ENCODE results near the gene SLC38A10.
"Not testable (repeated sequence)": the region's sequence is repeated elsewhere in the genome, so short reads cannot be mapped to it uniquely, and the experiment has no call there.

The SLC38A10 gene

GRCh38 chr17:81312624-81313325 is 17.7 kb upstream of the SLC38A10 start:
- DNase-seq = no peak

GRCh38 chr17:81311946-81312345 is 16.8 kb upstream of the SLC38A10 start:
- no peak for DNase-seq

- no peak for DNase-seq
These were observed 15.9 kb upstream of the SLC38A10 start for GRCh38 chr17:81310949-81311550.

DNA sequence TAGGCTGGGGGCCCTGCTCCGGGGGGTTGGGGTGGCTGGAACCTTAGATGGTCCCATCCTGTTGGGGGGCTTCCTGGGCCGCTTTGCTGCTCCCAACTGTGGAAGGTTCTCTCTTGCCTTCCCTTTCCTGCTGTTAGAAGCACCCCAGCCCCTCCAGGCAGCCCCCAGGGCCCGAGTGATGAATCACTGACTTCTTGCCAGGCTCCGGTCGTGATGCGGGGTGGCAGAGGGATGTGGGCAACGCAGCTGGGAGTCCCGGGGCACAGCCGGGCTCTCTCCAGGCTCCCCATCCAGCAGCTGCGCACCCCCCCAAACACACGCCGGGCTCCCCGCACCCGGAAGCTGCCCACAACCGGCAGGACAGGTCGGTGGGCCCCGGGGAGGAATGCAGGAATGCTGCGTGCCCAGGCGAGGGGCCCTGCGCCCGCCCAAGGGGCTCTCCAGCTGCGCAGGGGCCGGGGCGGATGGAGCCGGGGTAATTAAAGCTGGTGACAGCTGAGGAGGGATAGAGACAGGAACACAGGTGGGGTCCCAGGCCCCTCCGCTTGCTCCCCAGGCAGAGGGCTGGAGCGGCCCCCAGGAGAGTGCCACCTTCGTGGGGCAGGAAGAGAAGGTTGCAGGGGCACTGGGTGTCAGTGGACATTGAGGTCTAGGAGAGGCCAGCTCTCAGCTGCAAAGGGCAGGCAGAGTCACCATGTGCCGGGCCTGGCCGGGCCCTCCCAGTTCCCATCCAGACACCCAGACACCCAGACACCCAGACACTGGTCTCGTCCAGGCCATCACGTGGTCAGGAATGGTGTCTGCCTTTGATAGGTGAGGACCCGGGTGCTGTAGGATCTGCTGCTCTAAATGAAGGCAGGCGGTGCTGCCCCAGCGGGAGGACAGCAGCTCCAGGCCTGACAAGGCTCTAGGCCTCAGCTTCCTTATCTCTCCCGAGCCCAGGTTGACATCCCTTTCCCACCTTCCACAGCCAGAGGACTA is 15.0 kb upstream of the SLC38A10 start:
- no peak for DNase-seq

- peak; percentile 61 for DNase-seq
These were observed 14.2 kb upstream of the SLC38A10 start for GRCh38 chr17:81309140-81309858.

DNA sequence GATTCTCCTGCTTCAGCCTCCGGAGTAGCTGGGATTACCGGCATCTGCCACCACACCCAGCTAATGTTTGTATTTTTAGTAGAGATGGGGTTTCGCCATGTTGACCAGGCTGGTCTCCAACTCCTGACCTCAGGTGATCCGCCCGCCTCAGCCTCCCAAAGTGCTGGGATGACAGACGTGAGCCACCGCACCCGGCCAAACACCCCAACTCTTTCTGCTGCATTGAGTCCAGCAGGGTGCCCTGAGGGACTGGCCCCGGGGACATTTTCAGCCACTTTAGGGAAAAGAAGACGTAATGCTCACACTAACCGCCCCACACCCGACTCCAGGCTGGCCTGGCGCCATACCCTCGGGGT is 13.7 kb upstream of the SLC38A10 start:
- DNase-seq = not testable (repeated sequence)

DNA sequence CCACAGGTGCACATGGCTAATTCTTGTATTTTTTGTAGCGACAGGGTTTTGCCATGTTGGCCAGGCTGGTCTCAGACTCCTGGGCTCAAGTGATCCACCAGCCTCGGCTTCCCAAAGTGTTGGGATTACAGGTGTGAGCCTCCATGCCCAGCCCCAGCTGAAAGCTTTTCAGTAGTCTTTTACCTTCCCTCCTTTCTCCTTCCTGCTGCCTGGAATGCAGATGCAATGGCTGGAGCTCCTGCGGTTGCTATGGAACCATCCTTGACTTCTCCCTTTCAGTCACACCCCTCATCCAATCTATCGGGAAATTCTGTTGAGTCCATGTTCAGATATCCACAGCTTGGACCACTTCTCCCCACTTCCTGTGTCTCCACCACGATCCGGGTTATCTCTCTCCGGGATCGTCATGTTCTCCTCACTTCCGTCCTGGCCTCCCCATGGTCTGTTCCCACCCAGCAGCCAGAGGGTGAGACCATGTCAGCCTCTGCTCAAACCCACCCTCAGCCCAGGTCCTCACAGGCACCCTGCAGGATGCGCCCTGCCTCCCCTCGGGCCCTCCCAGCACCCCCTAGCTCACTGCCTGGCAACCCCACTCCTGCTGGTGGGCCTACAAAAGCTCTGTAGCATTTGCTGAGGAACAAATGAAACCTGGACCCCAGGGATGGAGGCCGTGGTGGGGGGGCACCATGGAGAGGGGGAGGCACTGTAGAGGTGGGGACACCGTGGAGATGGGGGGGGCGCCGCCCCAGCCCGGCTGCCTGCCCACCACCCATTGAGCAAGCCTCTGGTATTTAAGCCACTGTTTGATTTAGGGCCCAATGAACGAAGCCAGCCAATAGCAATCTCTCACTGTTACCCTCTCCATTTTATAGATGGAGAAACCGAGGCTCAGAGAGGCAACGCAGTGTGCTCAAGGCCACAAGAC is 12.8 kb upstream of the SLC38A10 start:
- no peak for DNase-seq

DNA sequence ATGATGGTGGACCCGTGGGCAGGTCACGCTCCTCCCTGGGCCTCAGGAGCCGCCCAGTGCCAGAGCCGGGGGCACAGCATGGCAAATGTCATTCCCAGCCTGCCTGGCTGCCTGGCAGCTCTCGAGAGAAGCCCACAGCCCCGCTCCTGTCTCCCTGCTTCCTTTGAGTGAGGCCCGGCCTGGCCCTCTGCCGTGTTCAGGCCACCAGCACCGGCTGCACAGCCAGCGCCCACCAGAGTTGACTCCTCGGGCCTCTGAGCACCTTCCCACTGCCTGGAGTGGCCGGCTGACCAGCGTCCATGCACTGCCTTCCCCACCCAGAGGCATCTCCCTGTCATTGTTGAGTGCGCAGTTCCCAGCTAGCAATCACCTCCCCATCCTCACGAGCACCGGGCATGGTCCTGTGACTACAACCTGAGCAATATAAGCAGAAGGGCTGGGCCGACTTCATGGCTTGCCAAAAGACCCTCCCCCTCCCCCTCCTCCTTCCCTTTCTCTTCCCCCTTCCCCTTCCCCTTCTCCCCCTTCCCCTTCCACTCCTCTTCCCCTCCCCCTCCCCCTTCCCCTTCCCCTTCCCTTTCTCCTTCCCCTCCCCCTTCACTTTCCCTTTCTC is 11.9 kb upstream of the SLC38A10 start:
- DNase-seq = no peak

DNA sequence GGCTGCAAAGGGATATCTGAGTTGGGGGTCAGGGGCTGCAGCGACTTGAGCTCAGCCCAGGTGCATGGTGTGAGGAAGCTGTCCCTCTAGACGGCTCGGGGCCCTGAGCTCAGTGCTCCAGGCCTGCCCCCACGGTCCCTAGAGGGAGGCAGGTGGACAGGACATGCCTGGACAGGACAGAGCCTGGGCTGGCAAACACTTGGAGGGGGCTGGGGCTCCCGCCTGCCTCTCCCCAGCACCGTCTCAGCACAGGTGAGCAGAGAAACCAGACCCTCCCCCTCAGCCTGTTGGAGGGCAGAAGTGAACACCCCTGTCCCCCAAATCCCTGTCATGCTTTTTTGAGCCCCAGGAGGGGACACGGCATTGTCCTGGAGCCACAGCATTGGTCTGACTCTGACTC is 11.4 kb upstream of the SLC38A10 start:
- DNase-seq = no peak

DNA sequence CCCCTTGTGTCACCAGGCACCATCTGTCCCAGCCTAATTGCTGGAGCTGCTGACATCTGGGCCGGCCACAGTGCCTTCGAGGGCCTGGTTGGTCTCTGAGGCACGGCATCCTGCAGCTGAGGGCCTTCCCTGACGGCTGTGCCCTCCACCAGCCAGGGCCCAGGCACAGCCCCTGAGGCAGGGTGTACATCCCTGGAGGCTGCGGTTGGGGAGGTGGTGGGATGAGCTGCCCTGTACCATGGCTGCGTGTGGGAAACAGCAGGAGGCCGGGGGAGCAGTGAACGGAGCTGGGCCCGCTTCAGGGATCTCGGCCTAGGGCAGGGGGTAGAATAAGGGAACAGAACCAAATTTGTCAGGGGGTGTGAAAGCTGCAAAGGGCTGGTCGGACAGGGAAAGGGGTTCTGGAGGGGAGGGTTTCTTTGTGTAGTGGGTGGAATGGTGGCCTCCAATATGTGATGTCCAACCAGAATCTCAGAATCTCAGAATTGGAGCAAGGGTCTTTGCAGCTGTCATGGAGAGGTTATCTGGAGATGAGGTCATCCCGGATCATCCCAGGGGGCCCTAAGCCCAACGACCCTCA is 10.0 kb upstream of the SLC38A10 start:
- no peak for DNase-seq

DNA sequence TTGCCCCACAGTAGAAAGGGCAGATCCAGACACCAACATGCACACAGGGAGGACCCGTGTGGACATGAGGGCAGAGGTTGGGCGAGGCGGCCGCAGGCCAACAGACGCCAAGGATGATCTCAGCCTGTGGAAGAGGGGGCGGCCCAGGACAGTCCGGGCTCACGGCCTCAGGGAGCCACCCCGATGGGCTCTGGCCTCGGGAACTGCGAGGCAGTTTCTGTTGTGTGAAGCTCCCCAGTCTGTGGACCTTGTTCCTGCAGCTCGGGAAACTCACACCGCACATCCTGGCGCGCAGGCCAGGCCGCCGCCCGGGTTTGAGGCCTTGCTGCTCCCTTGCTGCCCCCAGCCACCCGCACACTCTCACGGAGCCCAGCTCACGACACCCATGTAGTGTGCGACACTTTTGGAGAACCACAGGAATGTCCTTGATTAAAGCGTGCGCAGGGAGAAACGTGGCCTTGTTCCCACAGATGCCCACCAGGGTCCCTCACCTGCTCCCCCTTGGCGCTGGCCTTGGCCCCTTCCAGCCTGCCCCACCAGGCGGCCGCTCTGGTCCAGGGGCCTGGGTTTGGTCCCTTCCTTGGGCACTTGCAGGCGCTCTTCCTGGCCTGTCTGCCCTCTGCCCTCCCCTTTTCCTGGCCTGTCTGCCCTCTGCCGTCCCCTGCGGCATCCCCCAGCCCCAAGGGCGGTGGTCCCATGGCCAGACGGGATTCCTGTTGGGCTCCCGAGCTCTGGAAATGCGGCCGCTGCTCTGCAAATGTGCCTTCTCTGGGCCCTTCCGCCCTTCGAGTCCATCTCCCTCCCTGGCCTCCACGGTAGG is 9.3 kb upstream of the SLC38A10 start:
- no peak for DNase-seq

- no peak for DNase-seq
These were observed 8.3 kb upstream of the SLC38A10 start for GRCh38 chr17:81303385-81303784.

DNA sequence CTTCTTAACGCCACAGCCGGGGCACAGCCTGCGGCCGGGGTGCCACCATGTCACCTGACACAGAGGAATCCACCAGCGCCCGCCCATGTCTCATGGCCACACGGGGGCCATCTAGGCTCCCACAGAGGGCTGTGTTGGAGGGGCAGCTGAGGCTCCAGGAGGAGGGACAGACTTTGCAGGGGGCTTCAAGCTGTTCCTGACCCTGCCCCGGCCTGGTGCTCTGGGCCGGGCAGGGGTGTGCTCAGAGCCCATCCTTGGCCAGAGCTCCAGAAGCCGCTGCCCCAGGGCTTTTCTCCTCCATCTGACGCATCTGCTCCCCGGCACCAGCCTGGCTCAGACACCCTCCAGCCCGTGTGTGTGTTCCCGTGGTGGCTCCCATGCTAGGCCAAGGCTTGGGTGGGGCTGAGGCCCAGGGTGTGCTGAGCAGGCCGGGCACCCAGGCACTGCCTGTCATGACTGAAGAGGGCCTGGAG is 7.8 kb upstream of the SLC38A10 start:
- DNase-seq = no peak

- no peak for DNase-seq
These were observed 7.2 kb upstream of the SLC38A10 start for GRCh38 chr17:81302324-81302723.

- DNase-seq = no peak
These were observed 6.4 kb upstream of the SLC38A10 start for GRCh38 chr17:81301195-81302144.

DNA sequence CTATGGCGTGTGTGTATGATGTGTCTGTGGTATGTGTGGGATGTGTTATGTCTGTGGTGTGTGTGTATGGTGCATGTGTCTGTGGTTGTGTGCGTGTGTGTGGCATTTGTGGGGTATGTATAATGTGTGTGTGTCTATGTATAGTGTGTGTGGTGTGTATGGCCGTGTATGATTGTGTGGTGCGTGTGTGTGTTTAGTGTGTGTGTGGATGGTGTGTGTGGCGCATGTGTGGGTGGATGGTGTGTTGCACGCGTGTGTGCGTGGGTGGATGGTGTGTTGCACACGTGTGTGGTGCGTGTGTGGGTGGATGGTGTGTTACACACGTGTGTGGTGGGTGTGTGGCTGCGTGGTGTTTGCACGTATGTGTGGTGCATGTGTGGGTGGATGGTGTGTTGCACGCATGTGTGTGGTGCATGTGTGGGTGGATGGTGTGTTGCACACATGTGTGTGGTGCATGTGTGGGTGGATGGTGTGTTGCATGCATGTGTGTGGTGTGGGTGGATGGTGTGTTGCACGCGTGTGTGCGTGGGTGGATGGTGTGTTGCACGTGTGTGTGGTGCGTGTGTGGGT is 5.6 kb upstream of the SLC38A10 start:
- DNase-seq = no peak

GRCh38 chr17:81299846-81300585 is 4.9 kb upstream of the SLC38A10 start:
- DNase-seq = no peak

Measured in fibroblast of skin of back (primary cell).